Karpas-422 (cell line): ENCODE data around the gene GH1. TPM values are rescaled to one million over a fixed set of nuclear protein-coding genes. Genes with fewer than 3 reads are reported as not detected.
"Not testable (repeated sequence)": the region's sequence is repeated elsewhere in the genome, so short reads cannot be mapped to it uniquely, and the experiment has no call there.

Experiments used
- DNase-seq: peaks from one replicate; pipeline ENCODE4 v3.0.0-alpha.2; 2015
- H2AFZ ChIP-seq: fragments of 200-600 bp; sonication (generic); 2 replicates; pipeline ENCODE4 v1.6.1; 2014; ENCODE audit warnings: antibody characterized with exemption, low read length, mixed read lengths
- H3K27ac ChIP-seq: fragments of 200-600 bp; sonication (generic); 2 replicates; pipeline ENCODE4 v1.5.1; 2014; ENCODE audit warnings: mild to moderate bottlenecking, low read length, moderate library complexity
- H3K27me3 ChIP-seq: fragments of 200-600 bp; sonication (generic); 2 replicates; pipeline ENCODE4 v1.6.1; 2014; ENCODE audit warnings: low read length, mixed read lengths
- H3K36me3 ChIP-seq: fragments of 200-600 bp; sonication (generic); 2 replicates; pipeline ENCODE4 v1.6.1; 2014; ENCODE audit warnings: low read length, mixed read lengths; ENCODE audit not compliant: insufficient read depth
- H3K4me1 ChIP-seq: fragments of 200-600 bp; sonication (generic); 2 replicates; pipeline ENCODE4 v1.6.1; 2014; ENCODE audit warnings: mild to moderate bottlenecking, low read length, mixed read lengths
- H3K4me2 ChIP-seq: fragments of 200-600 bp; sonication (generic); 2 replicates; pipeline ENCODE4 v1.6.1; 2014; ENCODE audit warnings: low read length, low read depth, mild to moderate bottlenecking; ENCODE audit not compliant: poor library complexity, severe bottlenecking
- H3K4me3 ChIP-seq: fragments of 200-600 bp; sonication (generic); 2 replicates; pipeline ENCODE4 v1.5.1; 2014; ENCODE audit warnings: mild to moderate bottlenecking, antibody characterized with exemption, low read length, mixed read lengths
- H3K79me2 ChIP-seq: fragments of 200-600 bp; sonication (generic); 2 replicates; pipeline ENCODE4 v1.6.1; 2014; ENCODE audit warnings: mild to moderate bottlenecking, low read length, mixed read lengths
- H3K9ac ChIP-seq: fragments of 200-600 bp; sonication (generic); 2 replicates; pipeline ENCODE4 v1.6.0; 2014; ENCODE audit warnings: low read length
- H3K9me2 ChIP-seq: fragments of 200-600 bp; sonication (generic), shearing (Covaris generic); replicated peaks from 2 replicates; pipeline ENCODE4 v1.6.0; 2014; ENCODE audit warnings: mild to moderate bottlenecking, low read length, moderate library complexity; ENCODE audit not compliant: insufficient read depth
- H3K9me3 ChIP-seq: fragments of 300-700, 200-600 bp; sonication (generic); 2 replicates; pipeline ENCODE4 v1.6.1; 2014; ENCODE audit warnings: low read length, mixed read lengths
- H4K20me1 ChIP-seq: fragments of 200-600 bp; sonication (generic); 2 replicates; pipeline ENCODE4 v1.6.1; 2014; ENCODE audit warnings: mild to moderate bottlenecking, antibody characterized with exemption, low read length, low read depth; ENCODE audit not compliant: insufficient read depth
- total RNA-seq: library from RNA; depleted of rRNA; stranded (reverse); fragments of >200 nt; shearing (Covaris generic); gene quantifications from 2 replicates; pipeline ENCODE4 v1.2.3, GENCODE V29; 2014; ENCODE audit warnings: low replicate concordance

GH1 gene
- total RNA-seq, 1 experiment from 2014 or later = not detected

DNA sequence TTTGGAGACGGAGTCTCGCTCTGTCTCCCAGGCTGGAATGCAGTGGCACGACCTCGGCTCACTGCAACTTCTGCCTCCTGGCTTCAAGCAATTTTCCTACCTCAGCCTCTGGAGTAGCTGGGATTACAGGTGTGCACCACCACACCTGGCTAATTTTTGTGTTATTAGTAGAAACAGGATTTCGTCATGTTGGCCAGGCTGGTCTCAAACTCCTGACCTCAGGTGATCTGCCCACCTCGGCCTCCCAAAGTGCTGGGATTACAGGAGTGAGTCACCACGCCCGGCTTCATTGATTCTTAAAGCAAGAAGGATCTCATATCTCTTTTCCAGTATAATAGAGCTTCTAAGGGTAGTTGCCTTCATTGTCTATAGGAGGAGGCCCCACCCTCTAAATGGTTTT is 13.8 kb downstream of the GH1 start:
- not testable (repeated sequence) for H3K9me3 ChIP-seq, H2AFZ ChIP-seq, H3K4me3 ChIP-seq

DNA sequence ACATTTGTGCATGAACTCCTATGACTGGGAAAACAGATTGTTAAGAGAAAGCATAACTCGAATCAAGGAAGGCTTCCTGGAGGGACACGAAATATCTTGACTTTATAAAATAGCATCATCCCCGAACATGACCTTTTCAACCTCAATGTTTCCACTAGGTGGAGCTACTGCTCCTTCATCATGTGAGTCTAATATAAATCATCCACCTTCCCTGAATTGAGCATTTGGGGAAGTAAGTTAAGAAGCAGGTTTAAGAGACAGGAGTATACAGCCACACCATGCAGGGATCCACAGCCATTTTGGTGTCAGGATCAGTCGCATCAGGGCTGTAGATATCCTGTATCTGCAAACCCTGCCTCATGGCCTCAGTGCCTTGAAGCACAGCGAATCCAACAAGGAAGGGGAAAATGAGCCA is 14.8 kb downstream of the GH1 start:
- not testable (repeated sequence) for H3K9me2 ChIP-seq, H3K4me2 ChIP-seq, H3K9ac ChIP-seq, DNase-seq, H3K4me3 ChIP-seq, H3K27me3 ChIP-seq, H3K9me3 ChIP-seq, H4K20me1 ChIP-seq, H2AFZ ChIP-seq, H3K4me1 ChIP-seq, H3K36me3 ChIP-seq, H3K27ac ChIP-seq, H3K79me2 ChIP-seq

More for the DNA sequence above, 13.8 kb downstream of the GH1 start:
- H3K36me3 ChIP-seq, H3K4me2 ChIP-seq, H4K20me1 ChIP-seq, H3K9ac ChIP-seq, H3K4me1 ChIP-seq, DNase-seq, H3K79me2 ChIP-seq, H3K27ac ChIP-seq, H3K27me3 ChIP-seq, H3K9me2 ChIP-seq: not testable (repeated sequence)

DNA sequence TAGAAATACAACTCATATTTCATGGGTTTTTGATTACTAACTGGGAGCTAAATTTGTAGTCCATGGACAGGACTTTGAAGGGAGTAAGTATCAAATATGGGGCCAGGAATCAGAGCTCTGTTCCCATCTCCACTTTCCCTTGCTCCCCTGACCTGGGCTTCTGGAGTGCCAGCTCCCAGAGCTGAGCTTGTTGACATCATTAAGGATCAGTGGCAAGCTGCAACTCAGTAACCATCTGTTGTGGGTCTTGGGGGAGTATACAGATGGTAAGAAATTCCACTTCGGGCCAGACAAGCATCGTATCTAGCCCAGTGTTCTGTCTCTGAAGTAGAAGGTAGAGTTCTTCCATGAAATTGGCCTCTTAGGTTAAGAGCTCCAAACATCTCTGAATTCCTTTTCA is 16.7 kb downstream of the GH1 start:
- not testable (repeated sequence) for H3K27ac ChIP-seq, H3K4me1 ChIP-seq, H4K20me1 ChIP-seq, H3K9me2 ChIP-seq, H3K79me2 ChIP-seq, H3K9me3 ChIP-seq, H3K4me2 ChIP-seq, H3K36me3 ChIP-seq, H2AFZ ChIP-seq, H3K9ac ChIP-seq, DNase-seq, H3K27me3 ChIP-seq, H3K4me3 ChIP-seq

DNA sequence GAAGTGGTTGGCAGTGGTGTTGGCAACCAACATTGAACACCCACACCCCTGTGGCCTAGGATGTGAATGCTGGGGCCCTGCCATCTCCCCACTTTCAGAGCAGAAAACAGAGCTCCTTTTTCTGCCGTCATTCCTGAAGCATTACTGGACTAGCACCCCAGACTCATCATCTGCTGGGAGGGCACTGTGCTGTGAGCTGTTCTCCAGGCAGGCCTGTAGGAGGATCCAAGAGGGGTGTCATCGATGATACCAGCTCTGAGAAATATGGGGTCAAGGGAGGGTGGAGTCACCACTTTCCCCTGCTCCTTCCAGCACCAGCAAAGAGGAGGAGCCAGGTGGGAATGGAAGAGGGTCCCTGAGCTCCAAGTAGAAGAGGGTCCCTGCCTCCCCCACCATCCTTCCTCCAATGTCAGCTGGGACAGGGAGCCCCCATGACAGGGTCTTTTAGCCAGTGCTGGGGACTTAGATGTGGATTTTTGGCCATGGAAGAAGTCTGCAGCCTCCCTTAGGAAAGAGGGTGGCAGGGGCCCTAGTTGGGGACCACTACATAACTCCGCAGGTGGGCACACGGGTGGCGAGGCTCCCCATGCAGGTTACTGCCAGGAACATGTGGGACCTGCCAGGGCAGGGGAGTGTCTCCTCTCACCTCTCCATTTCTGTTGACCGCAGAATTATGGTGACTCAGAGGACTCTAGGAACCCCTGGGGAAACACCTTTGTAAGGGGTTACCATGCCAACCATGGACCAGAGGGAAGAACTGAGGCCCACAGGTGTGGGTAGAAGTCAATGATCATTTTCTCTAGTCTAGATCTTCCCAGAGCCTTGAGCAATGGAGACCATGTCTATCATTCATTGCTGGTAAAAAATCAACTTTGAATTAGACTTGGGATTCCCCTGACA is 19.5 kb downstream of the GH1 start:
- not testable (repeated sequence) for H3K9me2 ChIP-seq, H3K4me3 ChIP-seq, H3K4me1 ChIP-seq, H3K9ac ChIP-seq, H2AFZ ChIP-seq, H3K9me3 ChIP-seq, H4K20me1 ChIP-seq, H3K36me3 ChIP-seq, H3K27me3 ChIP-seq, H3K4me2 ChIP-seq, H3K79me2 ChIP-seq, DNase-seq, H3K27ac ChIP-seq

- not testable (repeated sequence) for H3K4me3 ChIP-seq, H3K79me2 ChIP-seq, H3K9ac ChIP-seq, H2AFZ ChIP-seq, H3K9me2 ChIP-seq, H3K27me3 ChIP-seq, H3K36me3 ChIP-seq, H3K4me2 ChIP-seq, H3K27ac ChIP-seq, DNase-seq, H3K4me1 ChIP-seq, H4K20me1 ChIP-seq, H3K9me3 ChIP-seq
Observed at GRCh38 chr17:63896524-63897354, 21.9 kb downstream of the GH1 start, which contains the start of gene CSH1. Gene CSH1 (minus strand): TSS chr17:63896574. CDS start chr17:63896511, 63 bp downstream.

GRCh38 chr17:63894821-63895220 is 23.8 kb downstream of the GH1 start:
- H3K36me3 ChIP-seq, H3K9ac ChIP-seq, H3K79me2 ChIP-seq, H3K27me3 ChIP-seq, H3K4me1 ChIP-seq, H3K27ac ChIP-seq, H3K9me3 ChIP-seq, H2AFZ ChIP-seq, DNase-seq, H3K4me2 ChIP-seq, H3K4me3 ChIP-seq, H4K20me1 ChIP-seq, H3K9me2 ChIP-seq: not testable (repeated sequence)

DNA sequence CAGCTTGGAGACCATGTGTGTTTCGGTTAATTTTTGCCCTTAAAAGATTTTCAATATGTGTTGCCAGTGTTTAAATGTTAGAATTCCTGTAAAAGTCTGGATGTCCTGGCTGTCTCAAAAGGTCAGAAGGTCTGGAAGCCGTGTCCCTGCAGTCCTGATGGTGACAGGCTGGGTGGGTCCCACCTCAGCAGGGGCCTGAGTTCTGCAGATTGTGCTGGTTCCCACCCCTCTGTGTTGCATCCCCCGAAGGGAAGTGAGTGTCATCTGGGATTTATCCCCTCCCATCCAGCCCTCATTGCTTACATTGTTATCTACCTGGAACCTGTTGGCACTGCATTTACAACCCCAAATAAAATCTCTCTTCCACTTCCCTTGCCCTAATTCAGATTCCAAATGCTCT is 24.6 kb downstream of the GH1 start:
- H3K36me3 ChIP-seq, H4K20me1 ChIP-seq, DNase-seq, H3K79me2 ChIP-seq, H3K9me3 ChIP-seq, H3K27ac ChIP-seq, H3K4me3 ChIP-seq, H2AFZ ChIP-seq, H3K9me2 ChIP-seq, H3K9ac ChIP-seq, H3K4me1 ChIP-seq, H3K4me2 ChIP-seq, H3K27me3 ChIP-seq: not testable (repeated sequence)

- H4K20me1 ChIP-seq, H3K4me3 ChIP-seq, H3K9ac ChIP-seq, H3K4me2 ChIP-seq, H3K36me3 ChIP-seq, H3K4me1 ChIP-seq, H3K27ac ChIP-seq, H3K27me3 ChIP-seq, H3K9me3 ChIP-seq, H3K9me2 ChIP-seq, H2AFZ ChIP-seq, H3K79me2 ChIP-seq: not testable (repeated sequence)
- peak; percentile 53 for DNase-seq
Observed at GRCh38 chr17:63892316-63893037, 26.2 kb downstream of the GH1 start.
